Pons (tissue), 1 donor: ENCODE results near the gene CCR9.

Source experiments
- DNase-seq: peaks from one replicate; pipeline ENCODE4 v3.0.0-alpha.2; 2016; ENCODE audit warnings: low spot score

CCR9 gene

GRCh38 chr3:45872569-45872968, 13.8 kb upstream of the CCR9 start:
- no peak for DNase-seq

- no peak for DNase-seq
Observed at GRCh38 chr3:45873036-45873435, 13.3 kb upstream of the CCR9 start.

DNA sequence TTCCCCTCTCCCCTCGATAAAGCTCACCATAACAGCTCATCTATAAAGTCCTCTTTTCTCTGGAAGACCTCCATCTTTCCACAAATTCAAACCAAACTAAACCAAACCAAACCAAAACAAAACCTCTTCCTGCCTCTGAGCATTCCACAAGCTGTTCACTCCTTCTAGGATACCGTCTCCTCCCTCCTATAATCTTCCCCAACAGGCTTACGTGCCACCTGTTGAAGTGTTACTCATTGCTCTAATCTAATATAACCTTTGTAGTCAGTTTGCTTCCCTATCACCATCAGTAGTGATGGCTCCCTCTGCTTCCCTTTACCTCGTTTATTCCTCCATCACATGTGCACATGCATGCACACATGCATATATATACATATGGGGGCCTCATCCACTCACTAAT, 12.7 kb upstream of the CCR9 start:
- DNase-seq = no peak

DNA sequence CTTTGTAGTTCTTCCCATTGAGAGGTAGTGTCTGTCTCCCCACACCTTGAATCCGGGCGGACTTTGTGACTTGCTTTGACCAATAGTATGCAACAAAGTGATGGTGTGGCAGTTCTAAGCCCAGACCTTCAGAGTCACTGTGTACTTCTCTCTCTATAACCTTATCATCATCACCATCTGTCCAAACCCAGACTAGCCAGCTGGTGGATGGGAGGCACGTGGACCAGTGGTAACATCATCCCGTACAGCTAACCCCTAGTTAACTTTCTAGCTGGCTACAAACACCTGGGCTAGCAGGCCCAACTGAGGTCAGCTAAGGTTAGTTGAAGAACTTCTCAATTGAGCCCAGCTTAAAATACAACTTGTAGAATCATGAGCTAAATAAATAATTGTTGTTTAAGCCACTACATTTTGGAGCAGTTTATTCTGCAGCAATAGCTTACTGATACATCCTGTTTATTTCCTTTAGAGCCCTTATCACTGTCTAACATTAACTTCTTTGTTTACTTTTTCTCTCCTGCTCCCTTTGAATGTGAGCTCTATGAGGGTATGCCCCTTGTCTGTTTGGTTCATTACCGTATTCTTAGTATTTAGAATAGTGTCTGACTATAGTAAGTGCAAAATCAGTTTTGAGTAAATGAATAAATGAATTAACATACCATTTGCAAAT, 11.5 kb upstream of the CCR9 start:
- DNase-seq = no peak

DNA sequence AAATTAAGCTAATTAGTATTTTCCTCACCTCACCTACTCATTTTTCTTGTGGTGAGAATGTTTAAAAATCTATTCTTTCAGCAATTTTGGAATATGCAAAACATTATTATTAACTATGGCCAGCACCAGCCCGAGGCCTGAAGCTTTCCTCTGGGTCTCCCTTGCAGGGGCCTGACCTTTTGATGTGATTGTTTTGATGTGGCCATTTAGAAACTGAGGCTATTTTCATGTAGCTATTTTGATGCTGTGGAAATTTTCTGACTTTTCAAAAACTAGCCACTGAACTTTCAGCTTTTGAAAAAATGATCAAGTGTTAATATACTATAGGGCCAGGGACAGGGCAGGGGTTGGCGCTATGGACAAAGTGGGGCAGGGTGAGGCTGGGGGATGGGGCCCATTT, 8.2 kb upstream of the CCR9 start:
- no peak for DNase-seq

- no peak for DNase-seq
Observed at GRCh38 chr3:45880725-45881077, 5.6 kb upstream of the CCR9 start.

GRCh38 chr3:45881078-45882022, 5.0 kb upstream of the CCR9 start:
- DNase-seq = no peak

DNA sequence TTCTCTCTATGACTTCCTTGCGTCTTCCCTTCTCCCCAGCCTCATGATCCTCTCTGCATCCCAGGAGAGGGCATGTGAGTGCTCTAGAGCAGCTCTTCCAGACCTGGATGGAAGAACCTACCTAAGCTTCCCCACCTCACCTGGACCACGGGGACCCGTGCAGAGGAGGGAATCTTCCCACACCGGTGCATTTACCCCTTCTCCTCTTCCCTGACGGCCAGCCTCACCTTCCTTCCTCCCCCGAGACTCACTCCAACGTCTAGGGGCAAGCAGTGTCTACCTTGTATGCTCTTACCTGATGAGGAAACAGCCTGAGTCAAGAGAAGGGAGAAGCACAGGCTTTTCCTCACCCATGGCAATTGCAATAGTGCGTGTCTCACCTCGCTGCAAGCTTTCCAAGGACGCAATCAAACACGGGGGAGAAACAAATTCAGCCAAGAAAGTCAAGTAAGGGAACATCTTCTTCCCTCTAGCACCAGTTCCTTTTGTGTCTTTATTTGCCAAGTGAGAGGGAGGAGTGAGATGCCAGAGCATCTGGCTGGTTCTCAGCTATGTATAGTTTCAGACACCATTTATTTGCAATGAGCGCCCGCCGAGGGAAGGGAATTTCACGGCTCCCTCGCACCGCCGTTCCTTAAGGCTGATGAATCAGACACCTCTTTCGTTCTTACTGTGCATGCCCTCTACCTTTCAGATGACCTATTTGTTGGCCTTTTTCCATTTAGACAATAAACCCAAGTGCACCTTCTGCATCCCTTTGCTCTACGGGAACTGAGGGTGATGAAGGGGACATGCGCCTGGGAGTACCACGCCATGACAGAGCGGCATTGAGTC, 1.8 kb upstream of the CCR9 start:
- DNase-seq = no peak

DNA sequence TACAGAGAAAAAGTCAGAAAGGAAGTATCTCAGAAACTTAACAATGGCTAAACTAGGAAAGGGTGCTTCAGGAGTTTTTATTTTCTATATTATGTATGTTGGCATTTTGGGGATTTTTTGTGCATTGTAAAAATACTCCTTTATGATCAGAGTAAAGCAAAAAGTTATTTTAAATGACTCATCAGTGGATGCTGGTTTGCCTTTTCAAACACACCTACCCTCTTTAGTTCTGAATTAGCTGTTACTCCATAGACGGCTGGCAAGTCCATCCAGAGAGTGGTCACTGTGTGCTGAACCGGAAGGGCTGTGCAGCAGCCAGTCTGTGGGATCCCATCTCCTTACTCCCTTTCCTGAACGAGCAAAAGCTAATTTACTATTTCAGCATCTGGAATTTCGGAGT, 942 bp downstream of the CCR9 start:
- DNase-seq = no peak

GRCh38 chr3:45887759-45888511, 1.6 kb downstream of the CCR9 start:
- DNase-seq = no peak

- no peak for DNase-seq
Observed at GRCh38 chr3:45889337-45889736, 3.0 kb downstream of the CCR9 start.

DNA sequence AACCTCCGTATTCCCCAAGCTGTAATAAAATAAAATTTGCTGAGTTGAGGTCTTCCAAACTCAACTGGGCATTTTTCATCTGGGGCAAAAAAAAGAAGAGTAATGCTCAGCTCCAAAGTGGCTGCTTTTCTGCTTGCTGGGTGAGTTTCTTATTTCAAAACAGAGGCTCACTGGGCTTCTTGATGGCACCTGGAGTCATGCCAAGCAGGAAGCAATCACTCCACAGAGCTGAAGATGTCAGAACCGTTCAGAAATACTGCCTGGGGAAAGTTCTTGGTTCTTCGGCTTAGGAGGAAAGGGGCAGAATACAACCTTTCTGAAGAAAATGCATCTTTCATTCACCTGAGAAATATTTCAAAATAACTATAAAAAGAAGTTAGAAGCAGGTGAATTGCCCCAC, 4.1 kb downstream of the CCR9 start:
- DNase-seq = no peak

GRCh38 chr3:45892161-45892560, 5.8 kb downstream of the CCR9 start:
- no peak for DNase-seq

DNA sequence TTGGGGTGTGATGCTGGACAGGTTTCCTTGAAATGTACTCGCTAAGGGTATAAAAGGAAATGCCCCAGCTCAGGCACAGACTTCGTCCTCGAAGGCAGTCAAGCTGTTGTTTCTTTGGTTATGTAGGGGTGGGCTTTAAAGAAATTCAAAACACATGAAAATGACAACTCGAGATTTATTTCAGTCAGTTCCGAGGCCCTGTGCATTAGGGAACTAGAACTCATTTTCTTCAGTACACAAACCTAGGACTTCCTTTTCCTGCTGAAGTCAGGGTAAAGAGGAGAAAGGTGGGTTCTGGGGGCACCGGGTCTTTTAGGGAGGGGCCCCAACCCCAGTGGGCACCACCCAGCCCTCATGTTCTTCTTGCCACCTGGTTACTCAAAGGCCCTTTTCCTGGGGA, 7.7 kb downstream of the CCR9 start:
- DNase-seq = no peak

DNA sequence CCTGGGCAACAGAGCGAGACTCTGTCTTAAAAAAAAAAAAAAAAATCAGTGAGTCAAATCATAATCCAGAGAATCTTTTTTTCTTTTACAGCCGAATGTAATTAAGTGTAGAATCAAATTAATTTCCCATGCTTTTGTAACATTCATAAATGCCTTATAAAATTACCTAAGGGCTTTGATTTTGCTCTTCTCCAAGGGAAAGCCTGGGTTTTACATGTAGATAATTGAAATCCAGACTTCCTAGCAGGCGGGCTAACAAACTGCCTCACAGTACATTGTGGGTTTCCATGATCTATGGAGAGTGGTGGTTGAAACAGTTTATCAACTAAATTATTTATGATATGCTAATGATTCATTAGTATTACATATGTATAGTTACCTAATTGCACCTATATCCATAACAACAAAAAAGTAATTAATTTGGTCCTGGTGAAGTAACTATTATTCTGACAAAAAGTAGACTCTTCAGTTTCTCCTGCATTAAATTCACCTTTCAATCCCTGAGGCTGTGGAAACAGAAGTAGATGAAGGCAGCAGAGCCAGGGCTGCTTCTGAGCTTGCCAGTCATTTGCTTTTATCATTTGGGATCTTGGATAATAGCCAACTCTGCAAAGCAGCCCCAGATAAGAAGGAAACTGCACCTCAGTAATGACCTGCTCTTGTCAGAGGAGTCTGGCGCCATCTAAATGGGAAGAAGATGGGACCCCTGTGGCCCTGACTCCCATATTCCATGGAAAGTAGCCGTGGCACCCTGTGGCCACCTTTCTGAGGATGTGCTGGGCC, 9.5 kb downstream of the CCR9 start:
- no peak for DNase-seq

DNA sequence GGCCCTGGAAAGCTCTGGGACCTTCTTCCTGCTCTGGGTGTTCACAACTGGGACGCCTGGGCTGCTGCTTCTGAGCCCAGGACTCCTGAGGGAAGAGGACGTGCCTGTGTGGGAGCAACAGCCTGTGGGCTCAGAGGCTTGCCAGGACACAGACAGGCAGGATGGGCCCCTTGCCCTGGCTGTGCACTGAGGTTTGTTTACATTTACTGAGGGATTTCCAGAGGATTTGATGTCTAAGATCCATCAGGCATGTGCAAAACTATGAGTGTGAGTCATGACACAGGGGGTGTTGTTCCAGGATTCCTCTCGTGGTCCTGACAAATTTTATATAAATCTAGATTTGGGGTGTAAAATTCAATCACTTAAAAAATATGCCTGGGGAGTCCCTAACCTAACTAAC, 10.6 kb downstream of the CCR9 start:
- no peak for DNase-seq

- DNase-seq = no peak
Observed at GRCh38 chr3:45904931-45905330, 18.6 kb downstream of the CCR9 start.

- DNase-seq = no peak
Observed at GRCh38 chr3:45905755-45906154, 19.4 kb downstream of the CCR9 start.

GRCh38 chr3:45906681-45907407, 20.5 kb downstream of the CCR9 start:
- no peak for DNase-seq
